Motor neuron (in vitro differentiated cells): Measurements from ENCODE around the gene KCNC1. TPM values are rescaled to one million over a fixed set of nuclear protein-coding genes. Genes with fewer than 3 reads are reported as not detected.

Experiments used
- ATAC-seq, 8 experiments: fragments of 200-7000 bp; cut with Tn5 transposase; replicated peaks in 6 of 8; 2 replicates each; pipeline ENCODE4 v1.8.0; 2021; ENCODE audit warnings: mild to moderate bottlenecking in 8 of 8, moderate library complexity in 8 of 8
- H3K27ac ChIP-seq, 2 donors: fragments of 250-450 bp; sonication (Bioruptor Pico); 2 replicates each; pipeline ENCODE4 v1.9.0; 2021; ENCODE audit warnings: antibody characterized with exemption in 2 of 2, mild to moderate bottlenecking in 2 of 2, moderate library complexity in 1 of 2
- H3K4me1 ChIP-seq, 2 donors: fragments of 250-450 bp; sonication (Bioruptor Pico); replicated peaks in 1 of 2; 2 replicates each; pipeline ENCODE4 v1.6.1; 2021; ENCODE audit warnings: antibody characterized with exemption in 2 of 2, mild to moderate bottlenecking in 2 of 2, moderate library complexity in 1 of 2
- H3K4me3 ChIP-seq, 5 donors: fragments of 250-450 bp; sonication (Bioruptor Pico); 2 replicates each; pipeline ENCODE4 v1.9.0; 2021; ENCODE audit warnings: antibody characterized with exemption in 5 of 5, mild to moderate bottlenecking in 5 of 5, moderate library complexity in 4 of 5
- WGBS, 10 experiments: fragments of 450-650 bp; shearing (Covaris generic); methylation state at CpG; one replicate each; pipeline ENCODE4 v1.0.0; 2022; 5-methylcytosine and 5-hydroxymethylcytosine counted together
- in situ Hi-C, 9 experiments: fragments of 400-800 bp; cut with MboI; loops; one replicate each; pipeline ENCODE4 v1.15.0; 2021; ENCODE audit warnings: low sequenced_read_pairs in 9 of 9, low pct_unique_long_range_greater_than_20kb in 2 of 9; ENCODE audit not compliant: unreplicated experiment in 9 of 9
- total RNA-seq, 8 experiments: library from RNA; unstranded; fragments of 300-600 nt; gene quantifications; 2 replicates each; pipeline versions ENCODE4 v1.2.3 to v1.2.4, GENCODE V29; 2022

The KCNC1 gene
- total RNA-seq, 8 experiments from 2014 or later: 1.5 to 12.5 (median 6.2) TPM

DNA sequence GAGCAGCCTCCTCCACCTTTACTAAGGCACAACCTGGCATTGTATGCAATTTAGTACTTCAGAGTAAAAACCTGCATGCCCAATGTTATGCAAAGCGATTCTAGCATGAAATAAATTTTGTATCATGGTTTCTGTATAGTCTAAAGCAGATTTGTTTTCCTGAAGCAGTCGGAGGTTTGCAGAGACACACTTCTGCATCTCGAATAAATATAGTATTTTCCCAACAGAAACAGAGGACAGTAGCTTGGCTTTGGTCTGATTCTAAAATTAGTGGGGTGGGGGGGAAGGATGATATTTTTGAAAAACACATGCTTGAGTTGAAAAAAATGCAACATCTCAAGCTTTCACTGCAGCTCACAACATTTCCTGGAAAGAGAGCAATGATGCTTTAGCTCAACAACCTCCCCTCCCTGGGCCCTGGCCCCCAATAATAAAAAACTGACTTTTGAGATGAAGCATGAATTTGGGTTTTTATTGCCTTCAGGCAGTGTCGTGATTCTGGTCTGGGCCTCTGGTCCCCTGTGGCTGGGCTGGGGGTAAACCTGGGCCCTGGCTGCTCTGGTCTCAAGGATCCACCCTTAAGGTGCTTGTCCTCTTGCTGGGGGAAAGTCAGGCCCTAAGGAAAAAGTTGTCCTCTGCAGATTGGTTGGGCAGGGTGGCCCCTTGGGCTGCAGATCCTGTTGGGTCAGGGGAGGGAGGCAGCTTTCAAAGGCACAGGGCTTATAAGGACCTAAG is 48.2 kb downstream of the KCNC1 start:
- H3K4me3 ChIP-seq: no peak overlapping the region
- peaks cover 2 to 3% of the 10 kb centered on the region in 2 donors for H3K4me1 ChIP-seq
- H3K27ac ChIP-seq: no peak overlapping the region
- in situ Hi-C loops: no loop called here
- WGBS, 10 experiments: 20 to 94% (median 85%) methylated on average over 1 to 4 of the region's 4 CpGs; no CpG with 5 or more reads in 3 of the 10 experiments
- ATAC-seq: no peak

DNA sequence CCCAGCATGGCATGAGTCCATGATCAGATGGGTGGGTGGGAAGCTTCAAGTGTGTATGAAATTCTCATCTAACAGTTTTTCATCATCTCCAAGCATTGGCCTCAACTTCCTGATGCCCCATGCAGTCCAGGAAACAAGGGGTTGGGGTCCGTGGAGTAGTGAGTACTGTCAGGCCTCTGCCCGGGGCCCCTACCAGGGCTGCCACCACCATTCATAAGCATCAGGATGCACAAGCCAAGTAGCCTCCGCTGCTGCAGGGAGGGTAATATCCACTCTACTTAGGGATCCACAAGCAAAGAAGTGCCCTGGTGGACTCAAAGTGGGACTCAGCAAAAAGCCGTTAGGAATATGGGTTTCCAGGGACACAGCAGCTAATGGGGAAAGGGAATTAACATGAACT is 49.3 kb downstream of the KCNC1 start:
- no peak overlapping the region for H3K27ac ChIP-seq
- H3K4me3 ChIP-seq: no peak overlapping the region
- no peaks in the 10 kb centered on the region for H3K4me1 ChIP-seq
- 20 to 100% (median 92%) methylated on average over 1 to 3 of the region's 4 CpGs; no CpG with 5 or more reads in 4 of the 10 experiments for WGBS, 10 experiments
- in situ Hi-C loops: no loop called here
- no peak for ATAC-seq

DNA sequence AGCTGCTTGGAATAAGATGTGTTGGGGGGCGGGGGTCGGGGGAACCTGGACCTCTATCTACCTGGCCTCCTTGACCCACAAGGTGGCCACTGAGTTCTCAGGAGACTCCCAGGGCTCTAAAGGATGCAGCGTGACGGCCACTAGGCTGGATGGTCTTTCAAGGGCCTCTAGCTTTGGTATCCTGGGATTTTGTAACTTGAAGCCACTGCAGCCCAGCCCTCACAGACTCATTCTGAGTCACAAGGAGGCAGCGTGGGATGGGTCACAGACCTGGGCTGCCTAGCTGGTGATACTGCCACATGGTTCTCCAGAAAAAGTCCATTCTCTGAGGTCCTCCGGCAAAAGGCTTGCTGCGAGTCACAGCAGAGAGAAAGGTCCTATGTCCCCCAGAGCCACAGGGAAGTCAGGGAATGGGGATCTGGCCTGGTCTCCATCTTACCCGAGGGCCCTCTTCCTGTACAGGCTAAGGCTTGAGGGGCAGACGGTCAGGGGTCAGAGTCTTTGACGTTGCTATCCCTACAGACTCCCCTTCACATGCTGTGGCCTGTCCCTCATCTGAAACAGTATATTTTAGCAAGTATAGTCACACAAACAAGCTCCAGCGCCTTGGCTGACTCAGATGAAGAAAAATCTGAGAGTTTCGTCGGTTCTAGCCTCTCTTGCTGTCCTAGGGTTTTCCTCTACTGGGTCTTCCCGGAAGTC is 52.4 kb downstream of the KCNC1 start:
- in situ Hi-C loops: no loop called here
- no peaks in the 10 kb centered on the region for H3K4me1 ChIP-seq
- H3K4me3 ChIP-seq: no peak overlapping the region
- 20 to 100% (median 91%) methylated on average over 1 to 11 of the region's 14 CpGs; no CpG with 5 or more reads in 3 of the 10 experiments for WGBS, 10 experiments
- no peak overlapping the region for H3K27ac ChIP-seq
- peak in 2 of 8 experiments; percentile 99 to 100 for ATAC-seq

DNA sequence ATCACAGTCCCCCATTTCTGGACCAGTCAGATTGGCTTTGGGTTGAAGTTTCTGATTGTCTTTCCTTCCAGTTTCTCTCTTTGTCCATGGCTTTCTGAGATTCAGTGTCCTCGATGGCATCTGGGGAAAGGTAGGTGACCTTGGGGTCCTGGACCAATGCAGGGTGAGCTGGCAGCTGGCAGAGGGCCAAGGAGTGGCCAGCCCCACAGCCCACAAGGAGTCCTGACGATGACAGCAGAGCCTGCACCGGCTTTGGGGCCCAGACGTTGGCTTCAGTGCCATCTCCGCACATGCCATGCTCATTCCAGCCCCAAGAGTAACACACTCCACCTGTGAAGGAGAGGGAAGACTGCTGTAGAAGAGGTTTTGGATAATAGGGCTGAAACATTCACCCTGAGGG is 53.5 kb downstream of the KCNC1 start:
- Histone ChIP-seq H3K4me1 (no peaks in the 10 kb centered on the region), H3K4me3 (no peak overlapping the region), H3K27ac (no peak overlapping the region)
- in situ Hi-C loops: no loop called here
- no CpG with 5 or more reads among the region's 5 CpGs for WGBS, 10 experiments
- no peak for ATAC-seq

DNA sequence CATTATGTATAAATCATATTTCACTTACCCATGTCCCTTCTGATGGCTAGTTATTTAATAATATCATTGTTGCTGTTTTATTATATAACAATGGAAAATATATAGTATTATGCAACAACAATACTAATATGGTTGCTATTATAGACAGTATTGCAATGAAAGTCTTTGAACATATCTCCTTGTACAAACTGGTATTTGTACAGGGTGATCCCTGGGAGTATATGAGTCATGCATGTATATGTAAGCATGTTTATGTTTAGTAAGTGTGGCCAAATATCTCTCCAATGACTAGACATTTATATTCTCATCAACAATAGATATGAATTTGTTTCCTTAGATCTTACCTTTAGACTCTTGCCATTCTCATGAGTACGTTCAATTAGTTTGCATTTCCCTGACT is 55.9 kb downstream of the KCNC1 start:
- in situ Hi-C loops: no loop called here
- WGBS, 10 experiments: 13 to 100% (median 71%) methylated on average over 1 of the region's 1 CpG; no CpG with 5 or more reads in 1 of the 10 experiments
- no peak overlapping the region for H3K27ac ChIP-seq

DNA sequence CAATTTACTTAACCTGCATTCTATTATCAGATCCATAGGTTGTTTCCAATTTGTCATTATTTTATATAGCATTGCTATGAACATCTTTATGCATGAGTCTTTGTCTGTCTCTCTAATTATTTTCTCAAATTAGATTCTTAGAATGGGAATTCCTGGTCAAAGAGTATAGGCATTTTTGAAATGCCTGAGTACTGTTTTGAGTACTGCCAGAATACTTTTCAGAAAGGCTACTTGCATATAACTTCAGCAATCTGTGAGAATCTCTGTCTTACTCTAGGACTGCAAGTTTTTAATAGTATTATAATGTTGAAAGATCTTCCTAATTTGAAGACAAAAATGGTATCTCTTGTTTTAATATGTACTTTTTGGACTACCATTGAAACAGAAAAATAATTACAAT is 56.6 kb downstream of the KCNC1 start:
- ATAC-seq: no peak
- Histone ChIP-seq H3K27ac (no peak overlapping the region), H3K4me3 (no peak overlapping the region), H3K4me1 (no peaks in the 10 kb centered on the region)
- in situ Hi-C loops: no loop called here

More for the DNA sequence above, 55.9 kb downstream of the KCNC1 start:
- ATAC-seq: peak in 3 of 8 experiments; percentile 41 to 58 (median 41)
- H3K4me3 ChIP-seq: no peak overlapping the region
- H3K4me1 ChIP-seq: no peaks in the 10 kb centered on the region

DNA sequence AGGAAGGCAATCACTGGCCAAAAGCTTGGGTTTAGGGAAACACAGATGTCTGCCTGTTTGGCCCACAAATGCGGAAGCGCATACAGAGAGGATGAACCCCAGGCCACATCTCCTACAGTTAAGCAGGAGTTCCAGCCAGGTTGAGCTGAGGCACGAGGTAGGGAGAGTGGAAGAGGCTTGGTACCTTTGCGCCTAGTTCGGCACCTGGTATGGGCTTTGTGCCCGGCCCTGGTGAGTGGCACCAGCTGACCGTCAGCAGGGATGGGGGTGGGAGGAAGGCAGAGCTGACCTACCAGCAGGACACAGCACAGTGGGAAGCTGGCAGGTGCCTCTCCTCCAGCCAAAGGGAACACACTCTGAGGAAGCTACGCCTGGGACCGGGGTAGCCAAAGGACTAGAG is 57.6 kb downstream of the KCNC1 start:
- 87 to 100% (median 98%) methylated on average over 2 to 7 of the region's 9 CpGs; no CpG with 5 or more reads in 2 of the 10 experiments for WGBS, 10 experiments
- in situ Hi-C loops: no loop called here
- Histone ChIP-seq H3K4me3 (no peak overlapping the region), H3K27ac (no peak overlapping the region), H3K4me1 (no peaks in the 10 kb centered on the region)
- no peak for ATAC-seq

DNA sequence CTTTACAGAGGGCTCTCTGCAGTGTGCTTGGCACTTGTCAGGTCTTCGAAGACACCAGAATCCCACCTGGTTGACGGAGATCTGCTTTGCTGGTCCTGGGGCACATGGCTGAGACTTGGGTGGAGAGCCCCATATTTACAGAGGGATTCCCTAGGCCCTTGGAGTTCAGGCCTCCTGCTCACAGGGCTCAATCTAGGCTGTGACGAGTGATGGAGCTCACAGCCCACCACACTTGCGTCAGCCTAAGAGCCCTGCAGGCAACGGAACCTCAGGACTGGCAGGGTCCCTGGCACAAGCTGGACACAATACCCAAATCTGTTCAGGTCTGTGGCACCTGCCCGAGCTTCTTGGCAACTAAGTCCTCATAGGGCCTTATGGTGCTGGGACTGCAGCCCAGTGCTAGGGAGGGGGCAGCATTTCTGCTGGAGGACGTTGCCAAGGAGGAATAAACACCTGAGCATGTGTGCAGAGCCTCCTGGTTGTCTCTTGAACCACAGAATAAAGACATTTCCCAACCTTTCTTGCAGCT is 59.1 kb downstream of the KCNC1 start:
- Histone ChIP-seq H3K27ac (no peak overlapping the region), H3K4me3 (no peak overlapping the region), H3K4me1 (no peaks in the 10 kb centered on the region)
- no peak for ATAC-seq
- in situ Hi-C loops: no loop called here
- 40 to 100% (median 91%) methylated on average over 1 to 4 of the region's 7 CpGs; no CpG with 5 or more reads in 4 of the 10 experiments for WGBS, 10 experiments

DNA sequence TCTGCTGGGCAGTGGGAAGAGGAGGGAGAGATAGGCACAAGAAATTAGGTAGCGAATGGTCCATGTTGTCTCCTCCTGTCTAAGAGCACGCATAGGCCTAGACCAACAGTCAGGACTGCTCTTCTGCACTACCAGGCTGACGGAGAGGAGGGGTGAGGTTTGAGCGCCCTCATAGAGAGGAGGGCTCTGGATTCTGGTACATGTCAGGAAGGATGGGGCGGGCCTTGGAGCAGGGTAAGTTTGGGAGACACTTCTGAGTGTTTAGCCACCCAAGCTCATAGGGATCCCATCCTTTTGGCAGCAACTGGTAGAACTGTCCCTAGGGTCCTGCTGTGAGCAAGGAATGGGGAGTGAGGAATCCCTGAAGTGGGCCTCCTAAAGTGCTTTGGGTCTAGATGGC is 60.4 kb downstream of the KCNC1 start:
- in situ Hi-C loops: no loop called here
- no peaks in the 10 kb centered on the region for H3K4me1 ChIP-seq
- H3K27ac ChIP-seq: no peak overlapping the region
- no peak overlapping the region for H3K4me3 ChIP-seq
- 66 to 100% (median 88%) methylated on average over 2 to 4 of the region's 5 CpGs; no CpG with 5 or more reads in 4 of the 10 experiments for WGBS, 10 experiments
- ATAC-seq: no peak

DNA sequence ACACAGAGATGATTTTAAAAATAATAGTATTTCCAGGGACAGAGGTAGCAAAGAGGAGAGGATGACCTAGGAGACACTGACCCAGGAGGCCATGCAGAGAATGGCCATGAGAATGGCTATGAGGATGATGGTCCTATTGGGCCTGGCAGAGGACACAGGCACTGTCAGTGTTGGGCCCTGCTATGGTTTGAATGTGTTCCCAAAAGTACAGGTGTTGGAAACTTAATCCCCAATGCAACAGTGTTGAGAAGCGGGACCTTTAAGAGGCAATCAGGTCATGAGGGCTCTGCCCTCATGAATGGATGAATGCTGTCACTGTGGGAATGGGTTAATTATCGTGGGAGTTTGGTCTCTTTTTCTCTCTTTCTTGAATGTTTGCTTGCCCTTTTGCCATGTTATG is 61.6 kb downstream of the KCNC1 start:
- ATAC-seq: no peak
- in situ Hi-C loops: no loop called here
- Histone ChIP-seq H3K4me3 (no peak overlapping the region), H3K4me1 (peaks cover 0 to under 1% of the 10 kb centered on the region in 2 donors), H3K27ac (no peak overlapping the region)
- 60 to 100% (median 83%) methylated on average over 1 to 2 of the region's 2 CpGs for WGBS, 10 experiments

DNA sequence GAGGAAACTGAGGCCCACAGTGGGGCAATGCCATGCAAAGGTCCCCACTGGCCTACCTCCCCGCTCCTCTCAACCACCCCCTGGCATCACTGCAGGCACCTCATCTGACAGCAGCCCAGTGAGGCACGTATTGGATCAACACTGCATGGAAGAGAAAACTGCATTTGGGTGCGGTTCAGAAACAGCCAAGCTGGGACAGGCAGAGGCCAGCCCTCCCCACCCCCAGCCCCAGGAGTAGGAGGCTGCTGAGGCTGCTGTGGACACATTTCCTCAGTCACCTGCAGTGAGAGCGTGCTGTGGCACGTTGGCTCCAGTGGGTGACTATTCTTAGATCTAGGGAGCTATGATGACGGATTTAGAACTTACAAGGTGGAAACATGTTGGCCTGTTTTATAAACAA is 63.7 kb downstream of the KCNC1 start:
- no peak overlapping the region for H3K27ac ChIP-seq
- WGBS, 10 experiments: 68 to 81% (median 75%) methylated on average over 1 to 6 of the region's 6 CpGs; no CpG with 5 or more reads in 5 of the 10 experiments
- H3K4me3 ChIP-seq: no peak overlapping the region
- peak in 2 of 8 experiments; percentile 88 to 90 for ATAC-seq
- in situ Hi-C loops: no loop called here
- peaks cover 2 to 3% of the 10 kb centered on the region in 2 donors for H3K4me1 ChIP-seq

DNA sequence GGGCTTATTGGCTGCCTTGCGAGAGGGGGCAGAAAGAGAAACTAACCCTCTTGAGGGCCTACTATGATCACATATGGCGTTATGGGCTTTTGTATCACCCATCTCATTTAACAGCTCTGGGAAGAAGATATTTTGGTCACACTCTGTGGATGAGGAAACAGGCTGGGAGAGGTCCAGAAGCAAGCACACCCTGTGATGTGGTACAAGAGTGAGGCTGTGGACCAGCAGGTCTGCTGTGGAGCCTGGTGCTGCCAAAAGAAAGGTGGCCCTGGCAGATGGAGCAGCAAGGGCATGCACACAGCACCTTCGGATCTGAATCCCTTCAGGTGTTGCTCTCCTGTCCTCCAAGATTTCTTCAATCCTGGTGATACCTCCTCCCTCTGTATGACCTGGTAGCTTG is 64.1 kb downstream of the KCNC1 start:
- in situ Hi-C loops: no loop called here
- no peak for ATAC-seq
- Histone ChIP-seq H3K4me3 (no peak overlapping the region), H3K27ac (no peak overlapping the region), H3K4me1 (peaks cover 3 to 7% of the 10 kb centered on the region in 2 donors)
- 66 to 100% (median 93%) methylated on average over 1 to 2 of the region's 3 CpGs; no CpG with 5 or more reads in 5 of the 10 experiments for WGBS, 10 experiments

DNA sequence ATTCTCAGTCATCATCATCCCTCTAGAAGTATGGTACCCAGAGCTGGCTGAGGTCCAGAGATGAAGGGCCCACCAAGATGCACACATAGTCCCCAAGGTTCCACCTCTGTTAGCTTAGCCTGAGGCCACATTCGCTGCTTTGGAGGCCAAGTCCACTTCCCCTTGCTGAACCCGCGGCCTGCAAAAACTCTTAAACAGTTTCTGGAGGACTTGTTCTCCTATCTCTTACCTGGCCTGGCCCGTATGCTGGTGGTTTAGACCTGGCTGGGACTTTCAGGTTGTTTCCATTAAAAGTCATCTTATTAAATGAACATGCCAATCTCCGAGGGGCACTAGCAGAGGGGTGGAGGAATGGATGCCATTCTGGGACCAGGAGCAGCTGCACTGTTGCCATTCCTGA is 64.6 kb downstream of the KCNC1 start:
- Histone ChIP-seq H3K4me3 (no peak overlapping the region), H3K4me1 (peaks cover 6 to 11% of the 10 kb centered on the region in 2 donors), H3K27ac (no peak overlapping the region)
- ATAC-seq: no peak
- in situ Hi-C loops: no loop called here
- WGBS, 10 experiments: 60 to 100% (median 92%) methylated on average over 1 to 5 of the region's 5 CpGs; no CpG with 5 or more reads in 5 of the 10 experiments
